HepG2 (cell line): ENCODE results near the gene CD300LF. TPM values are rescaled to one million over a fixed set of nuclear protein-coding genes. Genes with fewer than 3 reads are reported as not detected.

Experiments used
- CCDC6 ChIP-seq: sonication (generic); formaldehyde crosslinking; IDR thresholded peaks from 2 replicates; pipeline ENCODE4 v1.8.1; 2022; ENCODE audit warnings: mild to moderate bottlenecking, missing genetic modification reagents, moderate library complexity
- DMAP1 ChIP-seq: IDR thresholded peaks from 2 replicates; pipeline ENCODE4 v1.6.1; 2016
- HNRNPL ChIP-seq: fragments of 200-400 bp; formaldehyde crosslinking; IDR thresholded peaks from 2 replicates; pipeline ENCODE4 v1.6.1; 2017; ENCODE audit warnings: mild to moderate bottlenecking, low read depth, low read length
- KDM3A ChIP-seq: IDR thresholded peaks from 2 replicates; pipeline ENCODE4 v1.6.1; 2018; ENCODE audit warnings: low read depth, missing compliant biosample characterization
- MIER3 ChIP-seq: IDR thresholded peaks from 2 replicates; pipeline ENCODE4 v1.6.1; 2016; ENCODE audit warnings: missing compliant biosample characterization, borderline replicate concordance
- NCOR1 ChIP-seq: fragments of 200-600 bp; sonication (generic); IDR thresholded peaks from 2 replicates; pipeline ENCODE4 v1.7.0; 2017; ENCODE audit warnings: antibody characterized with exemption, low read length, borderline replicate concordance
- PRMT3 ChIP-seq: sonication (generic); formaldehyde crosslinking; IDR thresholded peaks from 2 replicates; pipeline ENCODE4 v1.8.1; 2022; ENCODE audit warnings: low read depth, mild to moderate bottlenecking, moderate library complexity, missing genetic modification reagents, borderline replicate concordance
- RBM39 ChIP-seq: fragments of 200-400 bp; formaldehyde crosslinking; IDR thresholded peaks from one replicate; pipeline ENCODE4 v1.6.1; 2018; ENCODE audit warnings: antibody characterized with exemption, mild to moderate bottlenecking, low read depth, low read length; ENCODE audit not compliant: poor library complexity, severe bottlenecking
- REPIN1 ChIP-seq: sonication (generic); formaldehyde crosslinking; IDR thresholded peaks from 2 replicates; pipeline ENCODE4 v1.8.0; 2022; ENCODE audit warnings: missing genetic modification reagents, low read depth, mild to moderate bottlenecking, borderline replicate concordance
- TBX3 ChIP-seq: fragments of 450-650 bp; IDR thresholded peaks from 2 replicates; pipeline ENCODE4 v1.6.1; 2017; ENCODE audit warnings: antibody characterized with exemption, mild to moderate bottlenecking, inconsistent platforms, borderline replicate concordance
- TEF ChIP-seq: sonication (generic); formaldehyde crosslinking; IDR thresholded peaks from 2 replicates; pipeline ENCODE4 v1.5.0; 2020; ENCODE audit warnings: missing genetic modification reagents
- ZBTB40 ChIP-seq, 2 experiments: fragments of 450-650 bp in 1 of 2; sonication (generic) in 1 of 2; formaldehyde crosslinking in 1 of 2; IDR thresholded peaks; 2 replicates each; pipeline versions ENCODE4 v1.6.1 to v1.8.0; 2016 to 2022; ENCODE audit warnings: antibody characterized with exemption in 1 of 2, mild to moderate bottlenecking in 1 of 2, missing genetic modification reagents in 1 of 2
- ZNF292 ChIP-seq: sonication (generic); formaldehyde crosslinking; IDR thresholded peaks from 2 replicates; pipeline ENCODE4 v1.8.1; 2022; ENCODE audit warnings: mild to moderate bottlenecking, low read depth, missing genetic modification reagents, borderline replicate concordance
- ZNF337 ChIP-seq: sonication (generic); formaldehyde crosslinking; IDR thresholded peaks from 2 replicates; pipeline ENCODE4 v1.5.1; 2020; ENCODE audit warnings: missing genetic modification reagents, low read depth, mild to moderate bottlenecking, borderline replicate concordance
- ZNF556 ChIP-seq: sonication (generic); formaldehyde crosslinking; IDR thresholded peaks from 2 replicates; pipeline ENCODE4 v1.4.0; 2020; ENCODE audit warnings: mild to moderate bottlenecking, missing genetic modification reagents, borderline replicate concordance
- ZNF564 ChIP-seq: sonication (generic); formaldehyde crosslinking; IDR thresholded peaks from 2 replicates; pipeline ENCODE4 v1.8.1; 2023; ENCODE audit warnings: mild to moderate bottlenecking, missing genetic modification reagents
- ZNF878 ChIP-seq: sonication (generic); formaldehyde crosslinking; IDR thresholded peaks from 2 replicates; pipeline ENCODE4 v1.8.1; 2023; ENCODE audit warnings: mild to moderate bottlenecking, missing genetic modification reagents, moderate library complexity
- polyA plus RNA-seq, 8 experiments: library from polyadenylated mRNA; depleted of rRNA in 3 of 8; stranded (reverse) in 7 of 8; unstranded in 1 of 8; fragments of >200 nt; fragmentation: Illumina TruSeq in 4 of 8; extraction: Trizol in 4 of 8; gene quantifications; 2 replicates each; pipeline versions ENCODE4 v1.2.1 to v1.2.3, GENCODE V29; 2011 to 2016; ENCODE audit warnings: low read depth in 4 of 8, missing spikeins in 1 of 8, mixed read lengths in 1 of 8; ENCODE audit not compliant: insufficient read depth in 1 of 8
- total RNA-seq, 5 experiments: library from RNA; depleted of rRNA; stranded (reverse); fragments of >200 nt; fragmentation: Illumina TruSeq; extraction: Trizol; gene quantifications; 2 replicates each; pipeline ENCODE4 v1.2.3, GENCODE V29; 2016; ENCODE audit warnings: low read depth in 1 of 5

Gene CD300LF
- total and polyA plus RNA-seq, 2 of the 13 experiments (the other 11 are each of a cell fraction or from before 2014, with no cell fraction given) = not detected

GRCh38 chr17:74671031-74671771 is 41.5 kb downstream of the CD300LF start (continued):
- TF ChIP-seq TEF (CRISPR knock-in tag) = peak; percentile 100
- peak; percentile 100 for TF ChIP-seq ZNF878 (CRISPR knock-in tag)
- peak; percentile 100 for TF ChIP-seq CCDC6
- TF ChIP-seq ZBTB40 (IDR thresholded peaks at IDR 0.05) = no peak
- TF ChIP-seq ZBTB40 (CRISPR knock-in tag; IDR thresholded peaks at IDR 0.05) = peak; percentile 98
- TF ChIP-seq KDM3A (CRISPR knock-in tag) = peak; percentile 100
- no peak for TF ChIP-seq NCOR1
- 0 out of 2 replicates have a peak, but pooled peaks have one; percentile 81 for TF ChIP-seq HNRNPL
- TF ChIP-seq REPIN1 (CRISPR knock-in tag) = peak; percentile 100
- TF ChIP-seq TBX3 = no peak
- peak; percentile 89 for TF ChIP-seq DMAP1 (CRISPR knock-in tag)
- peak; percentile 99 for TF ChIP-seq ZNF556
- peak; percentile 100 for TF ChIP-seq ZNF564 (CRISPR knock-in tag)
- TF ChIP-seq ZNF292 (CRISPR knock-in tag) = peak; percentile 96; the same call in 1 of the 2 replicates
- TF ChIP-seq PRMT3 (CRISPR knock-in tag) = peak; percentile 100
- TF ChIP-seq ZNF337 (CRISPR knock-in tag) = peak; percentile 100
- peak; percentile 76 for TF ChIP-seq RBM39
- TF ChIP-seq MIER3 (CRISPR knock-in tag) = peak; percentile 100
